Stimulated activated naive CD8-positive, alpha-beta T cell treated with anti-CD3 and anti-CD28 coated beads, Interleukin-15, Interleukin-2, amounts not matched to agents 100 ng/mL and 50 ng/mL, for 24 hours (primary cell): ENCODE measurements around the gene MEGF11.

Source experiments
- H3K27ac Mint-ChIP-seq: one replicate; pipeline ENCODE4 v1.8.0; 2021; ENCODE audit warnings: mild to moderate bottlenecking, mixed read lengths
- H3K27me3 Mint-ChIP-seq: one replicate; pipeline ENCODE4 v1.8.0; 2021; ENCODE audit warnings: mixed read lengths
- H3K36me3 Mint-ChIP-seq: one replicate; pipeline ENCODE4 v1.8.0; 2021; ENCODE audit warnings: low read depth, mixed read lengths
- H3K4me1 Mint-ChIP-seq: one replicate; pipeline ENCODE4 v1.8.0; 2021; ENCODE audit warnings: low read depth, mixed read lengths
- H3K4me3 Mint-ChIP-seq: one replicate; pipeline ENCODE4 v1.8.0; 2021; ENCODE audit warnings: mild to moderate bottlenecking, mixed read lengths
- H3K9me3 Mint-ChIP-seq: one replicate; pipeline ENCODE4 v1.8.0; 2021; ENCODE audit warnings: mixed read lengths

MEGF11 gene

DNA sequence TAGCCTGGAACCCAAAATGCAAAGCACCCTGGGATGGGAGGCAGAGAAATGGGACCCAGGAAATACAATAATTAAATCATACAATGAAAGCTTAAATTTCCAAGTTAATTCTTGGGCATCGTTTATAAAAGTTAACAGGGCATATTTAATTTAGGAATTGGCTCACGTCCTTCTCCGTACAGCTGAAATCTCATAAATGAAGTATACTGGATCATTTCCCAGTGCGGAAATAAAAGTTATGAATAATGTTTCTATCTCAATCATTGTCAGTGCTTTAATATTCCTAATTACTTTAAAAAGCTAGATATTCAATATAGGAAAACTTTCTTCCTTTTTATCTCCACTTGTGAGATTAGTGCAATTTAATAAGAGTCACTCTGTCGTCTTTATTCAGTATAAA is 164.0 kb downstream of the MEGF11 start:
- Mint-ChIP-seq H3K9me3 (no peaks in the 10 kb centered on the region), H3K4me3 (no peak overlapping the region)

GRCh38 chr15:66089049-66089448 is 164.5 kb downstream of the MEGF11 start:
- Mint-ChIP-seq H3K27ac (no peak overlapping the region), H3K27me3 (peaks cover 7% of the 10 kb centered on the region), H3K4me1 (no peaks in the 10 kb centered on the region), H3K9me3 (no peaks in the 10 kb centered on the region), H3K36me3 (no peaks in the 10 kb centered on the region), H3K4me3 (no peak overlapping the region)

More for the DNA sequence above, 164.0 kb downstream of the MEGF11 start:
- H3K27me3 Mint-ChIP-seq: peaks cover 8% of the 10 kb centered on the region
- H3K36me3 Mint-ChIP-seq: no peaks in the 10 kb centered on the region
- H3K27ac Mint-ChIP-seq: no peak overlapping the region
- H3K4me1 Mint-ChIP-seq: no peaks in the 10 kb centered on the region

GRCh38 chr15:66085128-66085527 is 168.4 kb downstream of the MEGF11 start:
- Mint-ChIP-seq H3K36me3 (no peaks in the 10 kb centered on the region), H3K9me3 (no peaks in the 10 kb centered on the region), H3K4me1 (no peaks in the 10 kb centered on the region), H3K4me3 (no peak overlapping the region), H3K27ac (no peak overlapping the region), H3K27me3 (peaks cover 7% of the 10 kb centered on the region)

DNA sequence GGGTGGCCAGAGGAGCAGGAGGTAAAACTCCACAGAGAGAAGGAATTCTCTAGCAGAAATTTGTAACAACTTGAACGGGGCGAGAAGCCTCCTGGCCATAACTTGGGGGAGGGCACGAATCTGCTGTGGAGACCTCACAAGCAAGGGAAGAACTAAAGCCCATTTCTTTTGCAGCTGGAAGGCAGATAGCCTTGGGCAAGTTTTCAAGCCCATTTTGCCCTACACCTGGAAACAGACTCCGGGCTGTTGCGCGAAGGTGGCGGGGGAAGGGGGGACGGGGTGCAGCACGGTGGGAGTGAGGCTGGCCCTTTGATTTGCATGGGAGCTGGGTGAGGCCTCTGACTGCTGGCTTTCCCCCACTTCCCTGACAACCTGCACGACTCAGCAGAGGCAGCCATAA is 168.8 kb downstream of the MEGF11 start:
- H3K4me1 Mint-ChIP-seq: no peaks in the 10 kb centered on the region
- H3K27me3 Mint-ChIP-seq: peaks cover 7% of the 10 kb centered on the region
- H3K9me3 Mint-ChIP-seq: no peaks in the 10 kb centered on the region
- H3K4me3 Mint-ChIP-seq: no peak overlapping the region
- no peak overlapping the region for H3K27ac Mint-ChIP-seq
- H3K36me3 Mint-ChIP-seq: no peaks in the 10 kb centered on the region

- Mint-ChIP-seq H3K27me3 (peaks cover 9% of the 10 kb centered on the region), H3K4me1 (no peaks in the 10 kb centered on the region), H3K36me3 (no peaks in the 10 kb centered on the region), H3K27ac (no peak overlapping the region), H3K9me3 (no peaks in the 10 kb centered on the region), H3K4me3 (no peak overlapping the region)
Measured at GRCh38 chr15:66080717-66081398, 172.7 kb downstream of the MEGF11 start.

GRCh38 chr15:66078929-66079275 is 174.6 kb downstream of the MEGF11 start:
- Mint-ChIP-seq H3K9me3 (no peaks in the 10 kb centered on the region), H3K36me3 (no peaks in the 10 kb centered on the region), H3K4me1 (no peaks in the 10 kb centered on the region), H3K27me3 (peaks cover 9% of the 10 kb centered on the region), H3K4me3 (no peak overlapping the region), H3K27ac (no peak overlapping the region)

- Mint-ChIP-seq H3K27me3 (peaks cover 7% of the 10 kb centered on the region), H3K9me3 (no peaks in the 10 kb centered on the region), H3K4me1 (no peaks in the 10 kb centered on the region)
Measured at GRCh38 chr15:66078196-66078928, 175.2 kb downstream of the MEGF11 start.

DNA sequence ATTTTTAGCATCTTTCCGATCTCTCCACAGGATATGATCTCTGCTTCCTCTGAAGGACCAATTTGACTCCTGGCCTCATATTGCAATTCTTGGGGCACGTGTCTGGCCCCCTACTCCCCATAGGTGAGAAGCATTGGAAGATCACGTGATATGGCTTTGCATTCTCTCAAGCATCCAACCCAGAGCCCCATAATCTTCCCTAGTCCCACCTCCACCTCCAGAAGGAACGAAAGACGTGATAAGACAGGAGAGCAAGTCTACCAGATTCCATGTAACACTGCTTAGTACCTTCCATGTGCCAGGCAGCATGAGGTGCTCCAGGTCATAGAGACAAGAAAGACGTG is 176.3 kb downstream of the MEGF11 start:
- Mint-ChIP-seq H3K27me3 (peaks cover 5% of the 10 kb centered on the region), H3K4me1 (no peaks in the 10 kb centered on the region), H3K36me3 (no peaks in the 10 kb centered on the region), H3K9me3 (no peaks in the 10 kb centered on the region), H3K27ac (no peak overlapping the region), H3K4me3 (no peak overlapping the region)

More at GRCh38 chr15:66078196-66078928, 175.2 kb downstream of the MEGF11 start:
- Mint-ChIP-seq H3K4me3 (no peak overlapping the region), H3K36me3 (no peaks in the 10 kb centered on the region), H3K27ac (no peak overlapping the region)

DNA sequence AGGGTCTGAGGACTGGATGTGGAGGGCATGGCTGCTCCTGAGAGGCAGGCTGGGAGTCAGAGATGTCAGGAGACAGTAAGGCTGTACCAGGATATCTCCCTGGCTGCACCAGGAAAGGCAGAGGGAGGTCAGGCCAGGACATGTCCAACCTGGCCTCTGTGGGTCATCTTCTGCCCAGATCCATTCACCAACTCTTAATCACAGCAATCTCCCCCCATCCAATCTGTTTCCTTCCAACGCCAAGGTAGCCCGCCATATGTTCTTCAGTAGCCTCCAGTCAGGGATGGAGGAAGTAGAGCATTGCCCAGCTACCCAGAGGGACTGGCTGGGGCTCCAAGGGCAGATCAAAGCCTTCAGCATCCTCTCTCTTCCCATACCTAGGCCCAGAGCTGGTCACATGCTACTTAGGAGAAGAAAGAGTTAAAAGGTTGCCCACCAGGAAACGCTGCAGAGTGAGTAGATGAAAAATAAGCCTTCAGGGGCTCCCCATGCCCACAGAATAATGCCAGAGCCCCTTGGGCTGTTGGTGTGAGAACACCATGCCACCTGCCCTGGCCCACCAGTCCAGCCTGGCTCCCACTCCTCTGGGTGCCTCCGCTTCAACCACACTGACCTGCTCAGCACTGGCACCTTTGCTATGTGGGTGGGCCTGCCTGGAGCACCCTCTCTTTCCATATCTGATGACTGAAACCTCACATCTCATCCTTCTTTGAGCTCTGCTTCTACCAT is 176.8 kb downstream of the MEGF11 start:
- no peak overlapping the region for H3K27ac Mint-ChIP-seq
- no peaks in the 10 kb centered on the region for H3K4me1 Mint-ChIP-seq
- H3K9me3 Mint-ChIP-seq: no peaks in the 10 kb centered on the region
- H3K4me3 Mint-ChIP-seq: no peak overlapping the region
- peaks cover 5% of the 10 kb centered on the region for H3K27me3 Mint-ChIP-seq
- no peaks in the 10 kb centered on the region for H3K36me3 Mint-ChIP-seq

GRCh38 chr15:66075947-66076346 is 177.6 kb downstream of the MEGF11 start:
- H3K9me3 Mint-ChIP-seq: no peaks in the 10 kb centered on the region
- H3K4me1 Mint-ChIP-seq: no peaks in the 10 kb centered on the region
- H3K36me3 Mint-ChIP-seq: no peaks in the 10 kb centered on the region
- no peak overlapping the region for H3K27ac Mint-ChIP-seq
- H3K27me3 Mint-ChIP-seq: peaks cover 5% of the 10 kb centered on the region
- no peak overlapping the region for H3K4me3 Mint-ChIP-seq

GRCh38 chr15:66072616-66073361 is 180.8 kb downstream of the MEGF11 start:
- Mint-ChIP-seq H3K4me3 (no peak overlapping the region), H3K36me3 (no peaks in the 10 kb centered on the region), H3K9me3 (no peaks in the 10 kb centered on the region), H3K27ac (no peak overlapping the region), H3K4me1 (no peaks in the 10 kb centered on the region), H3K27me3 (peaks cover 5% of the 10 kb centered on the region)

DNA sequence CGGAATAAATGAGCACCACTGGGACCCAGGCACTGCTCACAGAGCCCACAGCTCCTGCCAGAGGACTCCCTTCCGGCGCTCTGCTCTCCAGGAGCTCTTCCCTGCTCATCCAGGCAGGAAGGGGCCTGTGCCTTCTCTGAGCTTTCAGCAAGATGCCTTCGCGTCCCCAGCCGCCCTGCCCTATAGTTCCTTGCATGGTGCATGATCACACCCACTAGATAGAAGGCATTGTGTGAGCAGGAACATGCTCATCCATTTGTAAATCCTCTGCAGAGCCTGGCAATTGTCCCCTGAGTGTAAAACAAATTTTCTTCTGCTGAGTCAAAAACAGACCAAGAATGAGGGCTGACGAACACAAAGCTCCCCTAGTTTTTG is 181.6 kb downstream of the MEGF11 start:
- H3K4me1 Mint-ChIP-seq: no peaks in the 10 kb centered on the region
- no peaks in the 10 kb centered on the region for H3K9me3 Mint-ChIP-seq
- H3K27me3 Mint-ChIP-seq: no peaks in the 10 kb centered on the region
- H3K4me3 Mint-ChIP-seq: no peak overlapping the region
- no peaks in the 10 kb centered on the region for H3K36me3 Mint-ChIP-seq
- H3K27ac Mint-ChIP-seq: no peak overlapping the region

DNA sequence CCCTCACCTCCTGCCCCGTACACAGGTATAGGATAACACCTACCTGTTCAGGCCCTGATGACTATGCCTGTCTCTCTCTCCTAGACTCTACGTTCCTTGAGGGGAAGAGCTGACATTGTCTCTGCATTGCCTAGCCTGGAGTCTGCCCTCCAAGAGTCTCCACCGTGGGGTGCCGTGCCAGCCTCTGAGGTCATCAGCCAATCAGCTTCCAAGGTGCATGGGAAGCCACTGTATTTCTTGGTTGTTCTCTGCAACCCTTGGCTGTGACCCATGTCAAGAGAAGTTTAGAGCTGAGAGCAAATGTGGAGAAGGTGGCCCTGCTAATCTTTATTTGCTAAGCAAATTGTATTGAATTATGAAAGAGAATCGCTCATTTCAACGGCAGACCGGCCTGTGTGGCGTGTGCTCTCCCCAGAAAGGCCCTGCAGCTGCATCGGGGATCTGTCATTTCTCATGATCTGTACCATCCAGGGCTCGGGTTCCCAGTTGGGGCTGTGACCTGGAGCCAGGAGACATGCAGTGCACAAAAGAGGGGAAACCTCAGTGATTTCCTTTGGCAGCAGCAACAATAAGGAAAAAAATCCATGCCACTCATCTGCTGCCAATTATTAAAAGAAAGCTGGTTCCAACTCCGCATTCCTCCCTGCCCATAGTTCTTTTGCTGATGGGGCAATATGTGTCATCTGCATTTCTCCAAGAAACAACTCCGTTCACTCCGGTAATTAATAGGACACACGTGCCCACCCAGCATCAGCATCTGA is 182.2 kb downstream of the MEGF11 start:
- Mint-ChIP-seq H3K27me3 (no peaks in the 10 kb centered on the region), H3K27ac (no peak overlapping the region), H3K4me3 (no peak overlapping the region), H3K9me3 (no peaks in the 10 kb centered on the region), H3K4me1 (no peaks in the 10 kb centered on the region), H3K36me3 (no peaks in the 10 kb centered on the region)

GRCh38 chr15:66070220-66070934 is 183.2 kb downstream of the MEGF11 start:
- no peaks in the 10 kb centered on the region for H3K36me3 Mint-ChIP-seq
- no peaks in the 10 kb centered on the region for H3K9me3 Mint-ChIP-seq
- no peak overlapping the region for H3K4me3 Mint-ChIP-seq
- no peaks in the 10 kb centered on the region for H3K27me3 Mint-ChIP-seq
- H3K27ac Mint-ChIP-seq: no peak overlapping the region
- H3K4me1 Mint-ChIP-seq: no peaks in the 10 kb centered on the region
